GM21723 (cell line): ENCODE results near the gene ARMC5.
"Not testable (repeated sequence)": the region's sequence is repeated elsewhere in the genome, so short reads cannot be mapped to it uniquely, and the experiment has no call there.

Experiments used
- ATAC-seq: cut with Tn5 transposase; IDR thresholded peaks from one replicate; pipeline ENCODE4 v1.9.1; 2021; ENCODE audit warnings: mild to moderate bottlenecking, moderate library complexity; ENCODE audit not compliant: unreplicated experiment

The ARMC5 gene

GRCh38 chr16:31493506-31494125 is 34.3 kb downstream of the ARMC5 start:
- ATAC-seq, result no peak

GRCh38 chr16:31496670-31497069 is 37.4 kb downstream of the ARMC5 start:
- ATAC-seq, result no peak

- no peak for ATAC-seq
Observed at GRCh38 chr16:31498493-31498892, 39.2 kb downstream of the ARMC5 start.

GRCh38 chr16:31499928-31500327 is 40.6 kb downstream of the ARMC5 start:
- ATAC-seq, result no peak

- ATAC-seq, result no peak
Observed at GRCh38 chr16:31501226-31501965, 42.1 kb downstream of the ARMC5 start.

- ATAC-seq, result no peak
Observed at GRCh38 chr16:31501966-31502348, 42.7 kb downstream of the ARMC5 start.

GRCh38 chr16:31502981-31503380 is 43.7 kb downstream of the ARMC5 start:
- no peak for ATAC-seq

- ATAC-seq, result not testable (repeated sequence)
Observed at GRCh38 chr16:31503555-31503954, 44.3 kb downstream of the ARMC5 start.

- no peak for ATAC-seq
Observed at GRCh38 chr16:31504159-31504558, 44.9 kb downstream of the ARMC5 start.

GRCh38 chr16:31505483-31505882 is 46.2 kb downstream of the ARMC5 start:
- ATAC-seq, result peak; percentile 37

- peak; percentile 2 for ATAC-seq
Observed at GRCh38 chr16:31507617-31507928, 48.3 kb downstream of the ARMC5 start.

- peak; percentile 89 for ATAC-seq
Observed at GRCh38 chr16:31507929-31508705, 48.8 kb downstream of the ARMC5 start, which contains the start of gene RUSF1. TSS of gene RUSF1 (minus strand) at chr16:31508391. CDS start at chr16:31508373, 18 bp downstream.

- ATAC-seq, result no peak
Observed at GRCh38 chr16:31508706-31509195, 49.5 kb downstream of the ARMC5 start.

- no peak for ATAC-seq
Observed at GRCh38 chr16:31513126-31513525, 53.8 kb downstream of the ARMC5 start.

GRCh38 chr16:31513884-31514283 is 54.6 kb downstream of the ARMC5 start:
- ATAC-seq, result no peak
